GM21390 (cell line): Measurements from ENCODE around the gene CALML3.

Experiments used
- ATAC-seq: cut with Tn5 transposase; IDR thresholded peaks from one replicate; pipeline ENCODE4 v1.9.1; 2021; ENCODE audit not compliant: unreplicated experiment

The CALML3 gene

DNA sequence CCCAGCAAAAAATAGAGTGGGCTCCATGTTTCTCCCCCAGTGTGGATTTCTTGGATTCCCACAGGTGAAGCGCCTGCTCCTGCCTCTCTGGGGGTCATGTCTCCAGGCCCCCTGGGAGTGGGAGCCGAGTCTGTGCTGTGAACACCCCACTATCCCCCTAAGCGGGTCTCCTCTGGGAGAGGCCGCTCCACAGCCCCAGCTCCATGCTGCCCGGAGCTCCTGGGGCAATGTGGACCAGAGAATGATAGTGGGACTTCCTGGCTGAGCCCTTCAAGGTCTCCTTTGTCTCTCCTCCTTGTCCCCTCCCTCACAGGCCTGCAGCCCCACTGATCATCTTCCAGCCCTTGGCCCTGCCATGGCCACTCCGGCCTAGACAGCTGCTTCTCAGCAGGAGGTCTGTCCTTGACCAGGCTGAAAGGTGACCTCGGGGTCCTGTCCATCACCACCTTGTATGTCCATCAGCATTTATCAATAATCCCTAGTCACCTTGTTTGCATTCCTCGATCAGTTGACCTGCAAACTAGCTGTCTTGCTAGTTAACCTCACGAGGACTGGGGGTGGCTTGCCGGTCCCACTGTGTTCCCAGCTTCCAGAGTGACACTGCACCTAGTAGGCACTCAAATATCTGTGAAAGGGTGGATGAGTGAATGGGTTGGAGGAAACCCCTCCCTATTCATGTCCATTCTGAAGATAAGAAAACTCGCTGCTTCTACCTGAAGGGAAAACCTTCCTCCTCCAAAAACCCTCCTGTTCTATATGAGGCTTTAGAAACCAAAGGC lies 776 bp upstream of the CALML3 start:
- ATAC-seq: no peak

DNA sequence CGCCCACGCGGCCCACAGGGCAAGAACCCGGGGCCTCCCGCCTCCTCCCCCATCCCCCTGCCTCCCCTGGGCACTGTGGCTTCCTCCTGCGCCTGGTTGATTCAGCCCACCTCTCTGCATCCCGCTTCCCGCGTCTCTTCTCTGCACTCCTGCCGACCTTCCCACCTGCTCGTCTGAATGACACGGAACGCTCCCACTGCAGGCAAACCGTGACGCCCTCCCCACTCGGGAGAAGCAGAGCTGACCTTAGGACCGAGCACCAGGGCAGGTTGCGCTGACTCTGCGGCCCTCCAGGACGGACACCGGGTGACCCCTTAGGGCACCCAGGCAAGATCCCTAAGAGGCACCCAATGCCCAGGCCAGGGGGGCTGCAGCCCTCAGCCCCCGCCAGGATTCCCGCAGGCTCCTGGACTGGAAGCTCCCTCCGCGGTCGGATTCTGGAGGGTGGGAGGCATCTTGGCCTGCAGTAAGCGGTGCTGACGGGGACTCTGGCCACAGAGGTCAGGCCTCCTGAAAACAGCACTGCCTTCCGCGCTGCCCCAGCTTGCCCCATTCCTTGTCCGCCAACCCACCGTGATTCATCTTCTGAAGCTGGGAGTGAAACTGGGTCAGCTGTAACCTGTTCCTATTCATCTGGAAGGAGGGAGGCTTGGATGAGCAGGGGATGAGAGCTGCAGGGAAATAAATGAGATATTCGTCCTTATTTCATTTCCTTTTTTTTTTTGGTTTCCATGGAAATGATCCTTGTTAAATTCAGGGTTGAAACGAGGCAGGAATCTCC lies 990 bp downstream of the CALML3 start:
- ATAC-seq: no peak

DNA sequence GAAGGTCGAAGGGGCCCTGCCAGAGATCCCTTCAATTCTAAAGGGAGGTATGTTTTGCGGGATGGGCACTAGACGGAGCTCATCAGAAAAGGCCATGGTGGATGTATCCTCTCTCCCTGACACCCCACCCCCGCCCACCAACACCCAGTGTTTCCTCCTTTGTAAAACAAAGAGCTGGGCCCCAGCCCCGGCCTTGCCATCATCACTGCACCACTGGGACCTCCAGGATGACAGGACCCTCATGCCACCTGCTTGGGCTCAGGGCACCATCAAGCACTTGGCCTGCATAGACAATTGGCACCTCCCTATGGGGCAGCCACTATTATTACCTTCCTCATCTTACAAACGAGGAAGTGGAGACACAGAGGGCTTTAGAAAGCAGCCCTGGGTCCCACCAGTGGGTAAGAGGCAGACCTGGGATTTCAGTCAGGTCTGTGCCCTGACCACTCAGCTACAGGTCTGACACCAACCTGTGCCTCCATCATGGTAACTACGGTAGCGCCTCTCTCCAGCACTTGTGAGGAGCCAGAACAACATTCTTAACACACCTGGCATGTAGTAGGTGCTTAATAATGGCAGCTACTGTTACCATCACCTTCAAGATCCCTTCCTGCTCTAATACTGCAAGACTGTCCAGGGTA lies 2.0 kb downstream of the CALML3 start:
- ATAC-seq: no peak

DNA sequence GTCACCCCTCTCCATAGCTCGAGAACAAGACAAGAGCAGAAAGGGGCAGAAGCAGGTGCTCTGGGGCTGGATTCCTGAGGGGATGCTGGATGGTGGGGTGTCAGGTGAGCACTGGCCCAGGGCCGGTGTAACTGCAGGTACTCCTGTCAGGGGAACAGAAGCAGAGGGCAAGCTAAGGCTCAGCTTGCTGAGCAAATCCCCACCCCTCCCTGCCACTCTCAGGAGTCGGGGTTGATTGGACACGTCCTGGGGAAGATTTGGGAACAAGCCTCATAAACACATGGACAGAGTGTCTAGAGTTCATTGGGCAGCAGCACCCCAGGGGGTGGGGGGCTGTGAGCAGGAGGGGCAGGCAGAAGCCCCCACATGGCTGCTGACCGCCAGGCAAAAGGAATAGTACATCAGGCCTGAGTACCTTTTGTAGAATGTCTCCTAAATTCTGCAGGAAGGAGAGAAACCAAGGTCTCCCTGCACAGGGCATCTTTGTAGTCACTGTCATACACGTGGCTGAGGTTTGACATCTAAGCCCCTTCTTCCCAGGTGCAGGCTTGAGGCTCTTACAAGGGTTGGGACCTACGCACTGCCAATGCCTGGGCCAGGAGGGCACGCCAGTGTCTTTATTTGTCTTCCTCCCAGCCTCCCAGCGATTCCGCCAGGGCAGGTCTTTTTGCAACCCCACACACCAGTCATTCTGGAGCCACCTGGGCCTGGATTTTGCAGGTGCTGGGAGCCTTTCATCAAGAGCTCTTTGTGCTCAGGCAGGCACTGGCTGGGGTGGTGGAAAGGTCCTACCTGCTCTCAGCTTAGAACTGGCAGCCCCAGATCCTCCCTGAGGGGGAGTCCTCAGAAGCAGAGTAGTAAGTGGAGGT lies 2.8 kb downstream of the CALML3 start:
- ATAC-seq: no peak

DNA sequence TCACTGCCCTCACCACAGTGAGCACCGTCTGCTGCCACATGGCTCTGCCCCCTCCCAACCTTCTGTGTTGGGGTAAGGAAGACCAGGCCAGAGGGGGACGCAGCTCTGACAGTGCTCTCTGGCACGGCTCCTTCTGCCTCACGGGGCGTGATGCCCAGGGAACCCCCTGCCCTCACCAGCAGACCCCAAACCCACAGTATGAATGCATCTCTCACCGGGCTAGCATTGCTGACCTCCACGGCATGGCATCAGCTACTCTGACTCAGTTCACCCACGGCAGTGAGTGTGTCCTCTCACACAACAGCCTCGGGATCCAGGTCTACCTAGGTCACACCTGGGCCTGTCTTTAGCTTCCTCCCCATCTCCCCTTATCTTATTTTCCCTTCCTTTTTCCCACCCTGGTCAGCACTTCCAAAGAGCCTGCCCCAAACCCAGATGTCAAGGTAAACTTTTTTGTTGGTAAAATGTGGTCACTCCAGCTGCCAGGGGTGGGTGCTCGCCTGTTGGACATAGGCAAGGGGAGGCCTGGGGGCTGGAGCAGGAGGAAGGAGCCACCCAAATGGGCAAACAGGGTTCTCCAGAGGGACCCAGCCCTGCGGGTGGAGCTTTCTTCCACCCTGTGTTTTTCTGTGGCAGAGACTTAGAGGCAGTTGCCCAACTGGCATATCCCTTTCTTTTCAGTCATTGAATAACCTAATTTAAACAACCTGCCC lies 4.4 kb downstream of the CALML3 start:
- no peak for ATAC-seq

DNA sequence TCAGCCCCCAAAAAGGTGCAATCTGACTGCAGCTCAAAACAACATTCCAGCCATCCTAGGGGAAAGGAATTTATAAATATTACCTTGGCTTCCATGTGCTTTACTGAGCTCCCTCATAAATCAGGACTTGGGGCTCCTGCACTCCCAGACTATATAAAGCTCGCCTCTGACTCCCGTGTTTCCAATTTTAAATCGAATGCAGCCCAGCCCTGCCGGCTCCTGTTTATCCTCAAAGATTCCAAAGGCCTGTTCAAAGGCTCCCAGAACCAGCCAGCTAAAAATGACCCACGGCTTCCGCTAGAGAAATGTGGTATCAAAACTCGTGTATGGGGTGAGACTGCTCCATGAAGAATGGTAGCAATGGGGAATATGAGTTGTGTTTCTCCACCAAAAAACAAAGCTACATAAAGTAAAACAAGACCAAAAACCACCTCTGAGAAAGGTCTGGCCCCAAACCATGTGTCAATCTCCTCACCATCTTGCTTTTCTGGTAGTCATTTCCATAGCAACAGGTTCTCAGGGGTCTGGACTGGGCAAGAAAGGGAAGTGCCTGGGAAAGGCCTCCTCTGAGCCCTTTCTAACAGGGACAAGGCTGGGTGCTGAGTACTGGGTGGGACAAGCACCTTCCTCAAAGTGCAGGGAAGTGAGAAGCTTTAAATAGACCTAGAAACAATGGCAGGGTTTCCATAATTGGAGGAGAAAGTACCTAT lies 5.1 kb downstream of the CALML3 start:
- no peak for ATAC-seq

GRCh38 chr10:5530412-5530806 lies 5.6 kb downstream of the CALML3 start:
- ATAC-seq: no peak

DNA sequence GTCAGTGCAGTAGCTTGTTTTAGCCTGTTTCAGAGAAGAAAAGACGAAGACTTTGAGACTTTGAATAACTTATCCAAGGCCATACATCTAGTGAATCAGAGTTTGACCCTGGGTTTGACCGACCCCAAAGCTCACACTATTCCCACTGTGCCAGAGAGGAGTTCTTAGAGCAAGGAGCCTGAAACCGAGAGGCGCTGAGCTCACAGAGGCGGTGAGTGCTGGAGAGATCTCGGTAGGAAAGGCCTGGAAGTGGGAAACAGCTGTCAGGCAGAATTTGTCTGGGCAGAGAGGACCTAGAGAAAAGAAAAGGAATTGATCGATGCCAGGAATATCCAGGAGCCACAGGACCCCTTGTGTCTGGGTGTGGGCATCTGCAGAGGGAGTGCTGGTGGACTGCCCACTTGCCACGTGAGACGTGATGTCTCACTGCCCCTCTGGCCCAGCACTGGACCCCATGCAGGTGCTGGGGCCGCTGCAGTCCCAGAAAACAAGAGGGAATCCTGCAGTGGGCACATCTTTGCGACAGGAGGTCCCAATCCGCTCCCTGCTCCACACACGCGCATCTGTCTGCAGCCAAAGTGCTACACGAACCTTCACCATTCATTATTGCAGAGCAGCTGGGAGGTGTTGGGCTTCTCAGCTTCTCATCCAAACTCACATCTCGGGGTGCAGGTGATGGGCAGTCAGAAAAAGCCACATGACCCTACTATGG lies 6.2 kb downstream of the CALML3 start:
- ATAC-seq: no peak

DNA sequence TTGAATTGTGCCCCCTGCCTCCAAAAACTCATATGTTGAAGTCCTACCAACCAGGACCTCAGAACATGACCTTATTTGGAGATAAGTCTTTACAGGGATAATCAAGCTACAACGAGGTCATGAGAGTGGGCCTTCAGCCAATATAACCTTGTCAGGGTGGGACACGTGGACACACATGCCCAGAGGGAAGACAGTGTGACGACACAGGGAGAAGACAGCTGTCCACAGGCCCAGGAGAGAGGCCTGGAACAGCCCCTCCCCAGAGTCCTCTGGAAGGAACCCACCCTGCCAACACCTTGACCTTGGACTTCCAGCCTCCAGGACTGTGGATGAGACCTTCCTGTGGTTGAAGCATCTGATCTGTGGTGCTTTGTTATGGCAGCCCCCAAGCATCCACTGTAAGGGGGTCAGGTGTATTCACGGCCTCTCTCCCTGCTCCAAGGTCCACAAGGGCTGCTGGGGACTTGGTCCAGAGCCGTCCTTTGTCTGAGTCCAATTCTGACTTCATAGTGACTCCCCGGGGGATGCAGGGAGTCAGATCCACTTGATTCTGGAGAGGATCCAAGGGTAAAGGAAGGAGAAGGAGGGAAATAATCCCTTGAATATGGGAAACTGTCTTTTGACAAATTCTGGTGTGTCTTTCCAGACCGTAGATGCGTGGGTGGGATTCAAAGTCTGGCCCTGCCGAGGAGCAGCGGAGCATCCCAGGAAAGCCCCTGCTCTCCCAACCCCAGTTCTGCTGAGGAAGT lies 7.0 kb downstream of the CALML3 start:
- no peak for ATAC-seq

- ATAC-seq: no peak
Measured at GRCh38 chr10:5532307-5532605, 7.5 kb downstream of the CALML3 start.

GRCh38 chr10:5532618-5533097 lies 7.9 kb downstream of the CALML3 start:
- no peak for ATAC-seq

DNA sequence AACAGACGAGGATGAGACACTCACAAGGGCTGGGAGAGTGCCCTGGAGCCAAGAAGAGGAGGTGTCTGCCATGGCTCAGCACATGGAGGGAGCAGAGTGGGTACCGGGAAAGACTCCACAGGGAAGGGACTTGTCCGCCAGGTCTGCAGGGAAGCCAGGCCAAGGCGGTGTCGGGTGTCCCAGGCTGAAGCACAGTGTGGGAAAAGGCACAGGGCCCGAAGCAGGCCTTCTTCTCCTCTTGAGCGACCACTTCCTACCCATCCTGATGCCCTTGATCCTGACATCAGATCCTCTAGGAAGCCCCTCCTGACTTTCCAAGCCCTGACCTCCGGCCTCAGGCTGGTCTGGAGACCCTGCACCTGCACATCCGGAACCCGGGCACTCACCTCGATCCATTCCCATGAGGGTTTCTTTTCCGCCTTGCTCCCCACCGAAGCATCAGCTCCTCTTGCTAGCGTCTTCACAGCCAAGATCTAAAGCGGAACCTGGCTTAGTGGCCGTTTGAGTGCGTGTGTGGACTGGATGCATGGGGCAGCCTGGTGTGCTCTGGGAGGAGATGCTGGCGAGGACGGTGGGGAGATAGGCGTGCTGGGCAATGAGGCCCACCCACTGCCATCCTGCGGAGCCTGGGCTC lies 8.5 kb downstream of the CALML3 start:
- no peak for ATAC-seq

GRCh38 chr10:5534051-5534821 lies 9.5 kb downstream of the CALML3 start:
- no peak for ATAC-seq

DNA sequence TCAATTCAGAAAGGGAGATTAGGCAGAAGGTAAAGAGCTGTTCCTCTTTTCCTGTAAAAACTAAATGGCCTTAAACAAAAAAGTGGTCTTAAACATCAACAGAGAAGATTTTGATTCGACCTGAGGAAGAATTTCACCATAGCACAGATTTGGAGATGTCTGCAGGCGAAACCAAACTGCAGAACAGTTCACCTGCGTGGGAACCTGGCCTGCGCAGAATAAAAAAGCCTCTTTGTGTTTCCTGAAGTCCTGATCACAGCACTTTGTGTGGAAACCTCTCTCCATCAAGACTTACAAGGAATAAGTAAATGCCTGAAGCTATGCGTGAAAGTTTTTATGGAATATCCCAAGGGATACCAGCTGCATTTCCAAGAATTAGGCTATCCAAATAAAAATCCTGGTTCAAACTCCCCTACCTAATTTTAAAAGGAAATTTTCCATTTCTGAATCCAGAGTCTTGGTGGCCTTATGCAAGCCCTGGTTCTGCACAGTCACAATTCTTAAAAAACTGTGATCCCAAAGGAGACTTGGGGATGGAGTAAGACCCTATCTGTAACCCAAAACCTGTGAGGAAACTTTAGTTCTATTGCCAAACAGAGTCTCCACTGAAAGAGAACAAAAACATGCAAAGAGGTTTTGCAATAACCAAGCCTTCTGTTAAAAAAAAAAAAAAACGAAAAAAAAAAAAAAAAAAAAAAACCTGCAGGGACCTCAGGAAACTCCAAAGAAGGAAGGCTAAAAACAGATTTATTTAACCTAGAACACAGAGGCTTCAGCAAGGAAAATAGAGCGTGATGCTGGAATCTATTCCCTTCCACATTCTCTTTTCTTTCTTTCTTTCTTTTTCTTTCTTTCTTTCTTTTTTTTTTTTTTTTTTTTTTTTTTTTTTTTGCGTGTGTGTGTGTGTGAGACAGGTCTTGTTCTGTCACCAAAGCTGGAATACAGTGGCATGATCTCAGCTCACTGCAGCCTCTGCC lies 10.4 kb downstream of the CALML3 start:
- no peak for ATAC-seq

- ATAC-seq: no peak
Measured at GRCh38 chr10:5536486-5537081, 11.8 kb downstream of the CALML3 start.

DNA sequence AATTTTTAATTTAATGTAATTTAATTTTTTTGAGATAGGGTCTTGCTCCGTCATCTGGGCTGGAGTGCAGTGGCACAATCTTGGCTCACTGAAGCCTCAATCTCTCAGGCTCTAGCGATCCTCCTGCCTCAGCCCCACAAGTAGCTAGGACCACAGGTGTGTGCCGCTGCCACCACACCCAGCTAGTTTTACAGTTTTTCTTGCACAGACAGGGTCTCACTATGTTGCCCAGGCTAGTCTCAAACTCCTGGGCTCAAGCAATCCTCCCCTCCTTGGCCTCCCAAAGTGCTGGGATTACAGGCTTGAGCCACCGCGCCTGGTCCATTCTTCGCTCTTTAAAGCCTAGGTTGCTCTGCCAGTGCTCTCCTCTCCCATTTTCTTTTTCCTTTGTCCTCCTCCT lies 12.9 kb downstream of the CALML3 start:
- no peak for ATAC-seq
